ENCODE results near the gene PIP4K2A. TPM values are rescaled to one million over a fixed set of nuclear protein-coding genes. Genes with fewer than 3 reads are reported as not detected.

Gene PIP4K2A
- total and polyA plus RNA-seq, 2 of the 13 experiments (the other 11 are each of a cell fraction or from before 2014, with no cell fraction given) = 9.1 to 22.6 TPM

GRCh38 chr10:22618078-22618785, 96.1 kb downstream of the PIP4K2A start:
- 19% methylated on average over 4 of the region's 4 CpGs for WGBS (ENCODE audit: low lambda C conversion rate)
- in situ Hi-C loops (cut with HindIII; ENCODE audit: extremely low pct_ligation_motif_present, low pct_unique_long_range_greater_than_20kb) (no loop called here), intact Hi-C loops (cut with micrococcal nuclease; ENCODE audit: unreplicated experiment) (no loop called here)
- CTCF ChIA-PET (ENCODE audit: low intra/inter-chr PET ratio, low total read pairs) = no interaction called here
- no peak for FAIRE-seq
- Histone ChIP-seq H2AFZ (ENCODE audit: low read length) (no peak overlapping the region), H3K9ac (ENCODE audit: insufficient read depth, low read depth, low read length) (peak overlapping the region; percentile 22), H3K9me3 (ENCODE audit: low read length) (no peaks in the 10 kb centered on the region), H3K79me2 (ENCODE audit: insufficient read depth, low read length) (peaks cover 24% of the 10 kb centered on the region), H3K27ac (ENCODE audit: extremely low read length, insufficient read depth, low read length) (peak overlapping the region; percentile 37), H3K27me3 (ENCODE audit: control insufficient read depth in 1 of 2, insufficient read depth in 2 of 2, low read length in 2 of 2) (no peaks in the 10 kb centered on the region), H3K4me1 (ENCODE audit: insufficient read depth, low read length) (peaks cover 74% of the 10 kb centered on the region), H3K4me3 (replicated peaks in 1 of 3; ENCODE audit: insufficient read depth in 1 of 3, low read depth in 2 of 3, low read length in 3 of 3) (peak overlapping the region in 1 of 3 experiments; percentile 29; a peak in 1 of 6 replicates), H3K36me3 (replicated peaks in 1 of 2; ENCODE audit: control insufficient read depth in 1 of 2, insufficient read depth in 2 of 2, low read length in 2 of 2) (no peaks in the 10 kb centered on the region), H3K4me2 (ENCODE audit: low read depth, low read length) (peak overlapping the region; percentile 59), H4K20me1 (ENCODE audit: insufficient read depth, low read length) (no peaks in the 10 kb centered on the region)
- ATAC-seq = peak; percentile 58
- POLR2A ChIA-PET = no interaction called here
- peak; percentile 84 for DNase-seq (ENCODE audit: low spot score)
- BruUV-seq (replicated peaks) = no TSS peak
- no peak for TF ChIP-seq ZMYM3 (CRISPR knock-in tag; IDR thresholded peaks at IDR 0.05)
- TF ChIP-seq AHDC1 (CRISPR knock-in tag; IDR thresholded peaks at IDR 0.05; ENCODE audit: borderline replicate concordance) = no peak
- TF ChIP-seq SRF (IDR thresholded peaks at IDR 0.05; ENCODE audit: low read depth, low read length) = no peak
- no peak for TF ChIP-seq BRCA1 (CRISPR knock-in tag; IDR thresholded peaks at IDR 0.05)
- TF ChIP-seq SPEN (CRISPR knock-in tag; IDR thresholded peaks at IDR 0.05; ENCODE audit: low read depth) = no peak
- no peak for TF ChIP-seq ARNT (IDR thresholded peaks at IDR 0.05)
- TF ChIP-seq PLSCR1 (CRISPR knock-in tag; IDR thresholded peaks at IDR 0.05; ENCODE audit: borderline replicate concordance) = no peak
- 0 out of 2 replicates have a peak, but pooled peaks have one; percentile 10 for TF ChIP-seq ZNF331 (CRISPR knock-in tag; IDR thresholded peaks at IDR 0.05)
- TF ChIP-seq XRCC5 (optimal IDR thresholded peaks at IDR 0.05; ENCODE audit: low read length) = peak; percentile 37
- no peak for TF ChIP-seq ZNF746 (CRISPR knock-in tag; IDR thresholded peaks at IDR 0.05)
- TF ChIP-seq RBM22 (optimal IDR thresholded peaks at IDR 0.05; ENCODE audit: low read length) = no peak
- TF ChIP-seq PRMT3 (CRISPR knock-in tag; IDR thresholded peaks at IDR 0.05; ENCODE audit: borderline replicate concordance, low read depth) = no peak
- TF ChIP-seq AGO1 (IDR thresholded peaks at IDR 0.05; ENCODE audit: low read depth, low read length, poor library complexity, severe bottlenecking) = no peak
- TF ChIP-seq ZFP90 (CRISPR knock-in tag; IDR thresholded peaks at IDR 0.05; ENCODE audit: borderline replicate concordance) = no peak
- TF ChIP-seq TCF7 (IDR thresholded peaks at IDR 0.05; ENCODE audit: low read depth) = 0 out of 2 replicates have a peak, but pooled peaks have one; percentile 5
